Breast epithelium (tissue), 4 donors: ENCODE data around the gene BID. TPM values are rescaled to one million over a fixed set of nuclear protein-coding genes. Genes with fewer than 3 reads are reported as not detected.

Source experiments
- DNase-seq, 2 donors: peaks; one replicate each; pipeline ENCODE4 v3.0.0-alpha.2; 2019; ENCODE audit warnings: low spot score in 2 of 2
- H3K27ac ChIP-seq, 2 donors: fragments of 200-600 bp; sonication (generic) in 1 of 2; one replicate each; pipeline ENCODE4 v1.5.1; 2016 to 2019; ENCODE audit warnings: mild to moderate bottlenecking in 1 of 2
- H3K27me3 ChIP-seq, 2 donors: fragments of 200-600 bp; sonication (generic) in 1 of 2; one replicate each; pipeline versions ENCODE4 v1.5.1 to v1.6.0; 2017 to 2019; ENCODE audit warnings: control low read depth in 1 of 2, mild to moderate bottlenecking in 1 of 2
- H3K36me3 ChIP-seq: fragments of 200-600 bp; one replicate; pipeline ENCODE4 v1.5.1; 2019
- H3K4me1 ChIP-seq, 2 donors: fragments of 200-600 bp; sonication (generic); one replicate each; pipeline ENCODE4 v1.5.1; 2016 to 2019; ENCODE audit warnings: control low read depth in 1 of 2
- H3K4me3 ChIP-seq, 3 donors: fragments of 200-600 bp; sonication (generic); 1 replicate in 2 of 3; 2 replicates in 1 of 3; pipeline ENCODE4 v1.5.1; 2016 to 2019; ENCODE audit warnings: mild to moderate bottlenecking in 3 of 3, moderate library complexity in 2 of 3
- H3K9me3 ChIP-seq, 2 donors: fragments of 200-600 bp; sonication (generic) in 1 of 2; one replicate each; pipeline ENCODE4 v1.5.1; 2016 to 2019; ENCODE audit warnings: control low read depth in 1 of 2
- CTCF ChIP-seq, 3 donors: fragments of 450-650 bp; IDR thresholded peaks; one replicate each; pipeline ENCODE4 v1.5.1; 2016 to 2017; ENCODE audit warnings: antibody characterized with exemption in 3 of 3, mild to moderate bottlenecking in 3 of 3, moderate library complexity in 3 of 3
- POLR2A ChIP-seq: fragments of 450-650 bp; IDR thresholded peaks from one replicate; pipeline ENCODE4 v1.6.1; 2016; ENCODE audit warnings: antibody characterized with exemption, mild to moderate bottlenecking, moderate library complexity
- POLR2AphosphoS5 ChIP-seq, 3 donors: sonication (generic); formaldehyde crosslinking; IDR thresholded peaks; one replicate each; pipeline ENCODE4 v1.6.1; 2017; ENCODE audit warnings: antibody characterized with exemption in 3 of 3
- intact Hi-C: fragments of 100-400 bp; cut with DNase I; formaldehyde crosslinking; loops from one replicate; pipeline ENCODE4 v1.15.1; 2023; ENCODE audit warnings: low total_unique reads
- total RNA-seq, 3 donors: library from RNA; depleted of rRNA; stranded (reverse); fragments of >200 nt; gene quantifications; one replicate each; pipeline ENCODE4 v1.1.0, GENCODE V29; 2016

BID gene
- total RNA-seq, 3 donors from 2014 or later, result 25.9 to 35.7 (median 29.0) TPM

GRCh38 chr22:17808693-17809403 lies 34.6 kb upstream of the BID start:
- H3K36me3 ChIP-seq, result no peaks in the 10 kb centered on the region
- no peaks in the 10 kb centered on the region for H3K4me1 ChIP-seq
- no peaks in the 10 kb centered on the region for H3K27me3 ChIP-seq
- H3K4me3 ChIP-seq, result no peak overlapping the region
- TF ChIP-seq CTCF (IDR thresholded peaks at IDR 0.05), result no peak
- no peaks in the 10 kb centered on the region for H3K9me3 ChIP-seq
- H3K27ac ChIP-seq, result no peak overlapping the region
- DNase-seq, result no peak
- intact Hi-C loops, result no loop called here

GRCh38 chr22:17807578-17808410 lies 33.5 kb upstream of the BID start:
- intact Hi-C loops, result no loop called here
- H3K36me3 ChIP-seq, result no peaks in the 10 kb centered on the region
- H3K4me3 ChIP-seq, result no peak overlapping the region
- no peaks in the 10 kb centered on the region for H3K9me3 ChIP-seq
- no peak for DNase-seq
- H3K27ac ChIP-seq, result no peak overlapping the region
- TF ChIP-seq CTCF (IDR thresholded peaks at IDR 0.05), result no peak
- TF ChIP-seq POLR2A, result no peak
- TF ChIP-seq POLR2AphosphoS5 (IDR thresholded peaks at IDR 0.05), result no peak
- H3K27me3 ChIP-seq, result no peaks in the 10 kb centered on the region
- no peaks in the 10 kb centered on the region for H3K4me1 ChIP-seq

GRCh38 chr22:17807086-17807485 lies 32.8 kb upstream of the BID start:
- H3K27ac ChIP-seq, result no peak overlapping the region
- H3K9me3 ChIP-seq, result no peaks in the 10 kb centered on the region
- TF ChIP-seq POLR2AphosphoS5 (IDR thresholded peaks at IDR 0.05) (no peak), CTCF (IDR thresholded peaks at IDR 0.05) (no peak), POLR2A (no peak)
- no peak for DNase-seq
- H3K4me3 ChIP-seq, result no peak overlapping the region
- intact Hi-C loops, result no loop called here
- no peaks in the 10 kb centered on the region for H3K36me3 ChIP-seq
- no peaks in the 10 kb centered on the region for H3K4me1 ChIP-seq
- no peaks in the 10 kb centered on the region for H3K27me3 ChIP-seq

- TF ChIP-seq CTCF (IDR thresholded peaks at IDR 0.05) (no peak), POLR2AphosphoS5 (IDR thresholded peaks at IDR 0.05) (no peak), POLR2A (no peak)
- no peak overlapping the region for H3K4me3 ChIP-seq
- H3K4me1 ChIP-seq, result no peaks in the 10 kb centered on the region
- H3K9me3 ChIP-seq, result no peaks in the 10 kb centered on the region
- H3K36me3 ChIP-seq, result no peaks in the 10 kb centered on the region
- intact Hi-C loops, result no loop called here
- no peaks in the 10 kb centered on the region for H3K27me3 ChIP-seq
- no peak for DNase-seq
- H3K27ac ChIP-seq, result no peak overlapping the region
These were observed 32.2 kb upstream of the BID start for GRCh38 chr22:17806437-17806836.

- H3K4me1 ChIP-seq, result no peaks in the 10 kb centered on the region
- intact Hi-C loops, result no loop called here
- no peak for TF ChIP-seq CTCF (IDR thresholded peaks at IDR 0.05)
- TF ChIP-seq POLR2AphosphoS5 (IDR thresholded peaks at IDR 0.05), result no peak
- TF ChIP-seq POLR2A, result no peak
- no peaks in the 10 kb centered on the region for H3K36me3 ChIP-seq
- no peaks in the 10 kb centered on the region for H3K27me3 ChIP-seq
- H3K27ac ChIP-seq, result no peak overlapping the region
- no peak overlapping the region for H3K4me3 ChIP-seq
- DNase-seq, result no peak
- no peaks in the 10 kb centered on the region for H3K9me3 ChIP-seq
These were observed 30.2 kb upstream of the BID start for GRCh38 chr22:17804331-17805080.
